HepG2 (cell line): ENCODE data around the gene ECE2. TPM values are rescaled to one million over a fixed set of nuclear protein-coding genes. Genes with fewer than 3 reads are reported as not detected.
A peak's percentile ranks its signal among the peaks of the same experiment; 100 is the strongest.

Source experiments
- AGO1 ChIP-seq: fragments of 200-400 bp; formaldehyde crosslinking; IDR thresholded peaks from 2 replicates; pipeline ENCODE4 v1.6.1; 2017; ENCODE audit warnings: mild to moderate bottlenecking, low read depth, low read length, moderate library complexity; ENCODE audit not compliant: poor library complexity, severe bottlenecking
- ATF6 ChIP-seq: sonication (generic); formaldehyde crosslinking; conservative IDR thresholded peaks from 2 replicates; pipeline ENCODE4 v1.4.0; 2020; ENCODE audit warnings: missing genetic modification reagents
- GTF3A ChIP-seq: sonication (generic); formaldehyde crosslinking; conservative IDR thresholded peaks from 2 replicates; pipeline ENCODE4 v1.4.0; 2020; ENCODE audit warnings: mild to moderate bottlenecking, missing genetic modification reagents
- KAT2B ChIP-seq: fragments of 150-350 bp; IDR thresholded peaks from 2 replicates; pipeline ENCODE4 v1.6.1; 2014; ENCODE audit warnings: low read depth, low read length, borderline replicate concordance
- MTF1 ChIP-seq: sonication (generic); formaldehyde crosslinking; IDR thresholded peaks from 2 replicates; pipeline ENCODE4 v1.5.0; 2020; ENCODE audit warnings: missing genetic modification reagents
- MXD4 ChIP-seq: IDR thresholded peaks from 2 replicates; pipeline ENCODE4 v1.6.1; 2016; ENCODE audit warnings: mild to moderate bottlenecking, missing biosample characterization, missing genetic modification reagents
- MYNN ChIP-seq: sonication (generic); formaldehyde crosslinking; IDR thresholded peaks from 2 replicates; pipeline ENCODE4 v1.4.0; 2020; ENCODE audit warnings: mild to moderate bottlenecking, low read depth, missing genetic modification reagents
- NKX3-1 ChIP-seq: sonication (generic); formaldehyde crosslinking; IDR thresholded peaks from 2 replicates; pipeline ENCODE4 v1.5.0; 2020; ENCODE audit warnings: missing genetic modification reagents
- PAF1 ChIP-seq: IDR thresholded peaks from 2 replicates; pipeline ENCODE4 v1.6.1; 2016; ENCODE audit warnings: missing genetic modification reagents, missing compliant biosample characterization
- PTBP1 ChIP-seq: fragments of 200-400 bp; formaldehyde crosslinking; IDR thresholded peaks from 2 replicates; pipeline ENCODE4 v1.6.1; 2018; ENCODE audit warnings: low read length, low read depth; ENCODE audit not compliant: poor library complexity, severe bottlenecking
- RFXANK ChIP-seq: IDR thresholded peaks from 2 replicates; pipeline ENCODE4 v1.6.1; 2016
- SIX4 ChIP-seq: sonication (generic); formaldehyde crosslinking; IDR thresholded peaks from 2 replicates; pipeline ENCODE4 v1.4.0; 2020; ENCODE audit warnings: missing genetic modification reagents
- SMARCC2 ChIP-seq: fragments of 450-650 bp; IDR thresholded peaks from 2 replicates; pipeline ENCODE4 v1.6.1; 2017; ENCODE audit warnings: antibody characterized with exemption, mild to moderate bottlenecking
- TGIF2 ChIP-seq: IDR thresholded peaks from 2 replicates; pipeline ENCODE4 v1.6.1; 2016; ENCODE audit warnings: control low read depth, missing compliant biosample characterization
- YEATS4 ChIP-seq: sonication (generic); formaldehyde crosslinking; IDR thresholded peaks from 2 replicates; pipeline ENCODE4 v1.4.0; 2020; ENCODE audit warnings: missing genetic modification reagents, borderline replicate concordance
- ZBTB20 ChIP-seq: sonication (generic); formaldehyde crosslinking; IDR thresholded peaks from 2 replicates; pipeline ENCODE4 v1.8.1; 2023; ENCODE audit warnings: missing genetic modification reagents, low read depth, mild to moderate bottlenecking, borderline replicate concordance
- ZBTB44 ChIP-seq: sonication (generic); formaldehyde crosslinking; IDR thresholded peaks from 2 replicates; pipeline ENCODE4 v1.4.0; 2020; ENCODE audit warnings: missing genetic modification reagents
- ZNF558 ChIP-seq: sonication (generic); formaldehyde crosslinking; IDR thresholded peaks from 2 replicates; pipeline ENCODE4 v1.9.0; 2022; ENCODE audit warnings: mild to moderate bottlenecking, missing genetic modification reagents, borderline replicate concordance
- ZNF572 ChIP-seq: sonication (generic); formaldehyde crosslinking; IDR thresholded peaks from 2 replicates; pipeline ENCODE4 v1.5.1; 2020; ENCODE audit warnings: mild to moderate bottlenecking, missing genetic modification reagents
- ZSCAN20 ChIP-seq: sonication (generic); formaldehyde crosslinking; IDR thresholded peaks from 2 replicates; pipeline ENCODE4 v1.4.0; 2020; ENCODE audit warnings: missing genetic modification reagents, mild to moderate bottlenecking, borderline replicate concordance
- ZSCAN5A ChIP-seq: sonication (generic); formaldehyde crosslinking; IDR thresholded peaks from 2 replicates; pipeline ENCODE4 v1.8.0; 2022; ENCODE audit warnings: mild to moderate bottlenecking, missing genetic modification reagents, borderline replicate concordance
- polyA plus RNA-seq, 8 experiments: library from polyadenylated mRNA; depleted of rRNA in 3 of 8; stranded (reverse) in 7 of 8; unstranded in 1 of 8; fragments of >200 nt; fragmentation: Illumina TruSeq in 4 of 8; extraction: Trizol in 4 of 8; gene quantifications; 2 replicates each; pipeline versions ENCODE4 v1.2.1 to v1.2.3, GENCODE V29; 2011 to 2016; ENCODE audit warnings: low read depth in 4 of 8, missing spikeins in 1 of 8, mixed read lengths in 1 of 8; ENCODE audit not compliant: insufficient read depth in 1 of 8
- total RNA-seq, 5 experiments: library from RNA; depleted of rRNA; stranded (reverse); fragments of >200 nt; fragmentation: Illumina TruSeq; extraction: Trizol; gene quantifications; 2 replicates each; pipeline ENCODE4 v1.2.3, GENCODE V29; 2016; ENCODE audit warnings: low read depth in 1 of 5
- TF ChIP-seq, protein P1 (sequence below): sonication (generic); formaldehyde crosslinking; IDR thresholded peaks from 2 replicates; pipeline ENCODE4 v1.4.0; 2020; ENCODE audit warnings: missing genetic modification reagents

ECE2 gene
- total and polyA plus RNA-seq, 2 of the 13 experiments (the other 11 are each of a cell fraction or from before 2014, with no cell fraction given) = not detected

DNA sequence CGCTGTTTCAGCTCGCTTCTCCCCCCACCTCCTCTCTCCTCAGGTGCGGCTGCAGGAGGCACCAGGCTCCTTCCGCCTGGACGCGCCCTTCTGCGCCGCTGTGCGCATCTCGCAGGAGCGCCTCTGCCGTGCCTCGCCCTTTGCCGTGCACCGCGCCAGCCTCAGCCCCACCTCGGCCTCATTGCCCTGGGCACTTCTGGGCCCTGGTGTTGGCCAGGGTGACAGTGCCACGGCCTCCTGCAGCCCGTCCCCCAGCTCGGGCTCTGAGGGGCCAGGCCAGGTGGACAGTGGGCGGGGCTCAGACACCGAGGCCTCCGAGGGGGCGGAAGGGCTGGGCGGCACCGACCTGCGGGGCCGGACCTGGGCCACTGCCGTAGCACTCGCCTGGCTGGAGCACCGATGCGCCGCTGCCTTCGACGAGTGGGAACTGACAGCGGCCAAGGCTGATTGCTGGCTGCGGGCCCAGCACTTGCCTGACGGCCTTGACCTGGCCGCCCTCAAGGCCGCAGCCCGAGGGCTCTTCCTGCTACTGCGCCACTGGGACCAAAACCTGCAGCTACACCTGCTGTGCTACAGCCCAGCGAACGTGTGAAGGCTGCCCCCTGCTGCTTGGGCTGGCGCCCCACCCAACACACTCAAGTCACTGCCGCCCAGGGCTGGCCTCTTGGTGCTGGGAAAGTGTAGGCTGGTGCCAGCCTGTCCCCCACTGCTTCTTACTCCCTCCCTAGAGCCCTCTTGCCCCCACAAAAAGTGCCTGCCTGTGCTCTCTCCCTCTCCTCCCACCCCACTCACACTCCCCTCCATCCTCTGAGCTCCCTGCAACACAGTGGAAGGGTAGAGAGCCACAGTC lies 34.1 kb upstream of the ECE2 start (continued):
- TF ChIP-seq, protein P1, sequence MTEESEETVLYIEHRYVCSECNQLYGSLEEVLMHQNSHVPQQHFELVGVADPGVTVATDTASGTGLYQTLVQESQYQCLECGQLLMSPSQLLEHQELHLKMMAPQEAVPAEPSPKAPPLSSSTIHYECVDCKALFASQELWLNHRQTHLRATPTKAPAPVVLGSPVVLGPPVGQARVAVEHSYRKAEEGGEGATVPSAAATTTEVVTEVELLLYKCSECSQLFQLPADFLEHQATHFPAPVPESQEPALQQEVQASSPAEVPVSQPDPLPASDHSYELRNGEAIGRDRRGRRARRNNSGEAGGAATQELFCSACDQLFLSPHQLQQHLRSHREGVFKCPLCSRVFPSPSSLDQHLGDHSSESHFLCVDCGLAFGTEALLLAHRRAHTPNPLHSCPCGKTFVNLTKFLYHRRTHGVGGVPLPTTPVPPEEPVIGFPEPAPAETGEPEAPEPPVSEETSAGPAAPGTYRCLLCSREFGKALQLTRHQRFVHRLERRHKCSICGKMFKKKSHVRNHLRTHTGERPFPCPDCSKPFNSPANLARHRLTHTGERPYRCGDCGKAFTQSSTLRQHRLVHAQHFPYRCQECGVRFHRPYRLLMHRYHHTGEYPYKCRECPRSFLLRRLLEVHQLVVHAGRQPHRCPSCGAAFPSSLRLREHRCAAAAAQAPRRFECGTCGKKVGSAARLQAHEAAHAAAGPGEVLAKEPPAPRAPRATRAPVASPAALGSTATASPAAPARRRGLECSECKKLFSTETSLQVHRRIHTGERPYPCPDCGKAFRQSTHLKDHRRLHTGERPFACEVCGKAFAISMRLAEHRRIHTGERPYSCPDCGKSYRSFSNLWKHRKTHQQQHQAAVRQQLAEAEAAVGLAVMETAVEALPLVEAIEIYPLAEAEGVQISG = peak; percentile 95
- TF ChIP-seq ZNF572 (CRISPR knock-in tag) (no peak), AGO1 (peak; percentile 65), SMARCC2 (no peak), SIX4 (peak; percentile 43; the same call in 1 of the 2 replicates), ZSCAN5A (peak; percentile 85; the same call in 1 of the 2 replicates), MXD4 (CRISPR knock-in tag) (peak; percentile 70; the same call in 1 of the 2 replicates), NKX3-1 (CRISPR knock-in tag) (peak; percentile 88), TGIF2 (CRISPR knock-in tag) (peak; percentile 39; the same call in 1 of the 2 replicates), MYNN (no peak), MTF1 (CRISPR knock-in tag) (no peak), ATF6 (no peak), RFXANK (CRISPR knock-in tag) (peak; percentile 55; the same call in 1 of the 2 replicates), ZBTB20 (CRISPR knock-in tag) (peak; percentile 77; the same call in 1 of the 2 replicates), YEATS4 (CRISPR knock-in tag) (peak; percentile 80), PAF1 (CRISPR knock-in tag) (peak; percentile 76; the same call in 1 of the 2 replicates), KAT2B (no peak), ZSCAN20 (CRISPR knock-in tag) (0 out of 2 replicates have a peak, but pooled peaks have one; percentile 78), PTBP1 (no peak), GTF3A (CRISPR knock-in tag) (peak; percentile 93), ZNF558 (CRISPR knock-in tag) (peak; percentile 69; the same call in 1 of the 2 replicates), ZBTB44 (CRISPR knock-in tag) (no peak)
